ENCODE results near the gene TPO.
"Not testable (repeated sequence)": the region's sequence is repeated elsewhere in the genome, so short reads cannot be mapped to it uniquely, and the experiment has no call there.

TPO gene

GRCh38 chr2:1488851-1489250 lies 75.6 kb downstream of the TPO start:
- DNase-seq (ENCODE audit: low read depth) = no peak
- H3K4me3 ChIP-seq (ENCODE audit: low read length) = no peak overlapping the region
- no peak for TF ChIP-seq CTCF (conservative IDR thresholded peaks at IDR 0.05; ENCODE audit: low read depth, low read length)

- DNase-seq (ENCODE audit: low read depth) = no peak
- H3K4me3 ChIP-seq (ENCODE audit: low read length) = no peak overlapping the region
- TF ChIP-seq CTCF (conservative IDR thresholded peaks at IDR 0.05; ENCODE audit: low read depth, low read length) = no peak
Observed at GRCh38 chr2:1489486-1489885, 76.2 kb downstream of the TPO start.

DNA sequence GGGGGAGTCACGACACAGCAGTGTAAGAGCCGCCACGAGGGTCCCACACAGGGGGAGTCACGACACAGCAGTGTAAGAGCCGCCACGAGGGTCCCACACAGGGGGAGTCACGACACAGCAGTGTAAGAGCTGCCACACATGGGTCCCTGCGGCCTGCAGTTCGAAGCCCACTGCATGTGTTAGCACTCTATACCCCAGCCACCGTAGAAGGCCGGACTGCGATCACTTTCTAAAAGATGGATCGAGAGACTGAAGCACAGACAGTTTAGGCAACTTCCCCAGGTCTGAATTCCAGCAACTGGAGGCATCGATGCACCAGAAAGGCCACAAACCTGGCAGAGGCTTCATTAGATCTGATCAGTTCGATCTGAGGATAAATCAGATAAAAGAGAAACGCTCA lies 77.1 kb downstream of the TPO start:
- H3K4me3 ChIP-seq (ENCODE audit: low read length); DNase-seq (ENCODE audit: low read depth): not testable (repeated sequence)

DNA sequence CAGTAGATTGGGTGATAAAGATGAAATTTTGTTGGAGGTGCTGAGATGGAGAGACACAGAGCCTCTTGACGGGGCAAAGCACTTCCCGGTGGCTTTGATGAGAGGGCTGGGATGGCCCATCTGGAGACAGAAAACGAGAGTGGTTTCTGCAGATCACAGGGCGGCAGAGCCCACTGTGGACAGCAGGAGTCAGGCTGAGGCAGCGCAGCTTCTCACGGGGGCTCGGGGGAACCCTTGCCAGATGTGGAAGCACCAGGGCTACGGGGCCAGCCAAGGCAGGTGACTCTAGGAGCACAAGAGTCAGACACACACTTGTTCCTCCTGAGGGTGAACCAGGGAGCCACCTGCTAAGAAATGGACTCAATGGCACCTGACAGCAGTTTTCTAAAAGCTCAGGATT lies 78.5 kb downstream of the TPO start:
- no peak for DNase-seq (ENCODE audit: low read depth)
- H3K4me3 ChIP-seq (ENCODE audit: low read length) = no peak overlapping the region

DNA sequence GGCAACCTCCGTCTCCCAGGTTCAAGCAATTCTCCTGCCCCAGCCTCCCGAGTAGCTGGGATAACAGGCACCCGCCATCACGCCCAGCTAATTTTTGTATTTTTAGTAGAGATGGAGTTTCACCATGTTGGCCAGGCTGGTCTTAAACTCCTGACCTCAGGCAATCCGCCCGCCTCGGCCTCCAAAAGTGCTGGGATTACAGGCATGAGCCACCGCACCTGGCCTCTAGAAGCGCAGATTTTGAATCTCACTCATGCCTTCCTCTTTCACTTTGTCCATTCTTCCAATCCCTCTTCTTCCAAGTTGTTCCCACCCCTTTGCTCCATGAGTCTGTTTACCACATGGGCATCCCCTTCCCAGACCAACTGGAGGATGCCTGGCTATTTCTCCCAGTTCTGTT lies 79.0 kb downstream of the TPO start:
- not testable (repeated sequence) for DNase-seq (ENCODE audit: low read depth); H3K4me3 ChIP-seq (ENCODE audit: low read length)

More for the DNA sequence above, 78.5 kb downstream of the TPO start:
- no peak for TF ChIP-seq CTCF (conservative IDR thresholded peaks at IDR 0.05; ENCODE audit: low read depth, low read length)

- TF ChIP-seq CTCF (conservative IDR thresholded peaks at IDR 0.05; ENCODE audit: low read depth, low read length) = no peak
- no peak for DNase-seq (ENCODE audit: low read depth)
- no peak overlapping the region for H3K4me3 ChIP-seq (ENCODE audit: low read length)
Observed at GRCh38 chr2:1492711-1493430, 79.6 kb downstream of the TPO start.

GRCh38 chr2:1493431-1494126 lies 80.3 kb downstream of the TPO start:
- TF ChIP-seq CTCF (conservative IDR thresholded peaks at IDR 0.05; ENCODE audit: low read depth, low read length) = no peak
- no peak for DNase-seq (ENCODE audit: low read depth)
- no peak overlapping the region for H3K4me3 ChIP-seq (ENCODE audit: low read length)

DNA sequence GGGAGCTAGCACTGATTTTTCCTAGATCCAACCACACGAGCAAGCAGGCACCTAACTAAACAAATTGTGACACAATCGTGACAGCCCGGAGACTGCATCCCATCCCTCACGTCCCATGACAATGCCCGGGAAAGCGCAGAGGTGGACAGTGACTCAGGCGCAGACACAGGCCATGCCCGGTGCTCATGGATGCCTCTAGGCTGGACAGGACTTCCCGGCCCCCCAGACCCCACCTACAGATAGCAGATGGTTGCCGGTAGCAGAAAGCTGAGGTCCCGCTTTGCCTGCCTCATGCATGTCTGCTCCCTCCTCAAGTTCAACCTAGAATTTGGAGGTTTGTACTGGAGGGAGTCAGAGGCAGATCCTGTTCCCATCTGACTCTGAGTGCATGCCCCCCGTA lies 81.0 kb downstream of the TPO start:
- TF ChIP-seq CTCF (conservative IDR thresholded peaks at IDR 0.05; ENCODE audit: low read depth, low read length) = no peak
- no peak for DNase-seq (ENCODE audit: low read depth)
- H3K4me3 ChIP-seq (ENCODE audit: low read length) = no peak overlapping the region
